GM19467 (cell line): ENCODE data around the gene RASAL3.
"Not testable (repeated sequence)": the region's sequence is repeated elsewhere in the genome, so short reads cannot be mapped to it uniquely, and the experiment has no call there.

ENCODE experiments used
- ATAC-seq: cut with Tn5 transposase; IDR thresholded peaks from one replicate; pipeline ENCODE4 v1.9.1; 2021; ENCODE audit warnings: mild to moderate bottlenecking, moderate library complexity; ENCODE audit not compliant: unreplicated experiment

Gene RASAL3

DNA sequence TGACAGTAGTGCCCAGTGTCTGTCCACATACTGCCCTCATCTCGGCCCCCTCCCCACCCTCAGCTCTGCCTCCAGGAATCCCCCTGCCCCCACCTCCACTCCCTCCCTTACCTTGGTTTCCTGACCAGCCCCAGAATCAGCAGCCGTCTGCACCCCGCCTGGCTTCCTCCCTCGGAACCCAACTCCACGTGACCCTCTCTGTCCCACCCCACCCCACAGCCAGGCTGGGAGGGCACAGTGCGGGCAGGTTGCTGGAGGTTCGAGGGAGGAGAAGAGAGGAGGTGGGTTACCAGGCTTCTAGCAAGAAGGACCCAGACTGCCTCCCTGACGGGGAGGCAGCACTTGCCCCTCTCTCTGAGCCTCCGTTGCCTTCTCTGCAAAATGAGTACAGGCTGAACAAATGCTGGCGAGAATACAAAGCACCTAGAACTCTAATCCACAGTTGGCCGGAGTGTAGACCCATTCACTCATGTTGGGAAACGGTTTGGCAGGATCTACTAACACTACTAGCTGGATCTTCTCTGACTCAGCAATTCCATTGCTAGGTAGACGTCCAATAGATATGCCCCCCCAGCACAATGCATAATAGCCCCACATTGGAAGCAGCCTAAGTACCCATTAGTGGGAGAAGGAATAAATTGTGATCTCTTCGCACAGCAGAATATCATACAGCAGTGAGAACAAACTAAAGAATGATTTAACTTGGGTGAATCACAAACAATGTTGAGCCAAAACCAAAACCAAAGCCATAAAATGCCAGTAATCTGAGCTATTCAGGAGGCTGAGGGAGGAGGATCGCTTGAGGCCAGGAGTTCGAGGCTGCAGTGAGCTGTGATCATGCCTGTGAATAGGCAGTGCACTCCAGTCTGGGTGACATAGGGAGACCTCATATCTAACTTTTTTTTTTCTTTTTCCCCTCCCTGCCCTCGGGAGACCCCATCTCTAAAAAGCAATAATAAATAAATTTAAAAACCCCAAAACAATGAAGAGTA is at the start of gene RASAL3:
Gene RASAL3 (minus strand): TSS at position 151 of the 992 bp plus-strand sequence. CDS start 186 bp downstream, outside the sequence.
- ATAC-seq = no peak

DNA sequence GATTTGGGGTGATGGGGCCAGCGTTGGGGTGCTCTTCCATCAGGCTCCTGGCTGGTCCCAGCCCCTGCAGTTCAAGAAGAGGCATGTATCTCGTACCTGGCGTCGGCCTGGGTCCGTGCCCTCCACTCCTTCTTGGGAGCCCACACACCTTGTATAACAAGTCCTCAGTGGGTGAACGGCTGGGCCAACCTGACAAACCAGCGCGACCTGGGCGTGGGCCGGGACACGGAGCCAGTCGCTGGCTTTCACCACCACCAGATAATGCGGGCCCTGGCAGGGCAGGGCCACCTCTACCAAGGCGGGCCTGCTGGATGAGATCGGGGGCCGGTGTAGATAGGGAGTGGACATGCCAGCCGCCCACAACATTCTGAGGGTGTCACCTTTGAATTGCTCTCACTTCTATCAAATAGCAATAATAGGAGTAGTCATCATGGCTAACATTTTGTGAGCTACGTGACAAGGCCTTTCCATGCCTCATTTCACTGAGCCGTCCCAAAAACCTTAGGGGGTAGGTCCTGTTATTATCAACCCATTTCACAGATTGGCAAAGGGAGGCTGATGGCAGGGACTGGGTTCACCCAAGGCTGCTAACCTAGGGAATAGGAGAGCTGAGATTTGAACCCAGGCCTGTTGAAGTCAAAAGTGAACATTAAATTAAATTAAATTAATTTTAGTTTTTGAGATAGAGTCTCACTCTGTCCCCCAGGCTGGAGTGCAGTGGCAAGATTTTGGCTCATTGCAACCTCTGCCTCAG is 47.5 kb upstream of the RASAL3 start:
- no peak for ATAC-seq

DNA sequence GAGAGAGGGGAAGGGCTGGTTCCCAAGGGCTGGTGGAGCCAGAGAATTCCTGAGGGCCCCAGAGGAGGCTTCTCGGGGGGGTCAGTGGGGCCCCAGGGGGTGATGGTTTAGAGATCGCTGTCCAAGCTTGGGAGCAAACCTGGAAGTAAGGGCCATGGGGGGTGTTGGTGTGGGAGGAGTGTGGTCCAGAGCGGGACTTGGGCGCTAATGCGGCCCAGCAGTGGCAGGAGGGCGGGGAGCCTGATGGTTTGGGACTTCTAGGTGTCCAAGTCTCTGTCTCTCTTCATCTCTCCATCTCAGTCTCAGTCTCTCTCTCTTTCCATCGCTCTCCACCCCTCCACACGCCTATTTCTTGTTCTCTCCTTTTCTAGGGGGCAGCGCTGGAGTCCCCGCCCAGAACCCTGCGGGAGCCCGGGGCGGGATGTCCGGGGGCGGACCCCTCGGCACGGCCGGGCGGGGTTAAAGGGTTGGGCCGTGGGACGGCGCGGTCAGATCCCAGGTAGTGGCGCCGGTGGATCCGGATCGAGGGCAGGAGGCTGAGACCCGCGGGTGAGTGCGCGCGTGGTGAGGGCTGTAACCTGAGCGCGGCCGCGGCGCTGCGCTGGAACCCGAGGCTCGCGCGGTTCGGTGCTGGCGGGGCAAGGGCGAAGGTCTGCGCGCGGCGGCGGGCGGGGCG is 43.8 kb upstream of the RASAL3 start, which contains the start of gene CYP4F22:
Gene CYP4F22 (plus strand): TSS at position 491 of the 676 bp plus-strand sequence. CDS start 16,812 bp downstream, outside the sequence.
- no peak for ATAC-seq

DNA sequence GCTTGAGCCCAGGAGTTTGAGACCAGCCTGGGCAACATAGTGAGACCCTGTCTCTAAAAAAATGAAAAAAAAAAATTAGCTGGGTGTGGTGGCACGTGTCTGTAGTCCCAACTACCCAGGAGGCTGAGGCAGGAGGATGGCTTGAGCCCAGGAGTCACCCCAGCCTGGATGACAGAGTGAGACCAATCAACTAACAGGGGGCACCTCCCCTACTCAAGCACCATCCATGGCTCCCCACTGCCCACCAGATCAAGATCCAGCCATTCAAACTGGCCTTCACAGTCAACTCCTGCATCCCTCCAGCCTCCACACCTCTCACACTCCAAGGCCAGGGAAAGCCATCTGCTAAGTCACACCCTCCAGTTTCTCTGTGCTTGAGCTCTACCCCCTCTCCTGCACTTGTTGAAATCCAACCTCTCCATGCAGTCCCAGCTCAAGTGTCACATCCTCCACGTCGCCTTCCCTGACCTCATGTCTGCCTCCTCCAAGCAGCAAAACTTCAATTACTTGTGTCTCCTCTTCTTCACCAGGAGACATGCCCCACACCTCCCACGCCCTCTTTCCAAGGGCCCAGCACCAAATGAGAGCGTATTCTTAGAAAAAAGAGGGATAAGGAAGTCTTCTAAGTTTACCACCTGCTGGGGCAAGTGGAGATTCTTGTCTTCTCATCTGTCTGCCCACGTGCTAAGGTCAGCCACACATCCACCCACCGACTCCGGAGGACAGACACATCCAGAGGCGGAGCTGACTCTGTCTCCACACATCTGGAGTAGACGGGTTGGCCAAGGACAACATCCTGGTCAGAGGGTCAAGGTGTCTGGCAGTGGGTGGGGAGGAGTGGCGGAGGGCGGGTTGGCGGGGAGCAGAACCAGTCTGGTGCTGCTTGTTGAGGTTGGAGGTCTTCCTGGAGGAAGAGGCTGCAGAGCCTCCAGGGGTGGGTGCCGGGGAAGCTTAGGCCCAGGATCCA is 43.0 kb upstream of the RASAL3 start:
- no peak for ATAC-seq

DNA sequence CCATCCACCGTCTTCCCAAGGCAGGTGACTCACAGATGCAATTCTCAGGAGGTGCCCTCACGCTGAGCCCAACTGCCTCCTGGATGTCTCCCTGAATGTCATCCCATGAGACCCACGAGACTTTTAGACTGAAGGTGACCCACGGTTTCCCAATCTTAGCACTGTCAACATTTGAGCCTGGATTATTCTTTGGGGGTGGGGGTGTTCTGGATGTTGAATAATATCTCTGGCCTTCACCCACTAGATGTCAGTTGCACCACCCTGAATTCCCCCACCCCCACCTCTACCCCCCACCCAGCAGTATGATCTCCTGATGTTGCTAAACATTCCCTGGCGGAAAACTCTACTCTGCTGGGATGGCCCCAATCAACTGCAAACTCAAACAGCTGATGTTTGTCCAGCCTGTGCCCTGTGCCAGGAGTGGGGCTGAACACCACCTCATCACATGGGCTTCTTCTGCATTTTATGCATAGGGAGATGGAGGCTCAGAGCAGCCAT is 41.8 kb upstream of the RASAL3 start:
- ATAC-seq = no peak

DNA sequence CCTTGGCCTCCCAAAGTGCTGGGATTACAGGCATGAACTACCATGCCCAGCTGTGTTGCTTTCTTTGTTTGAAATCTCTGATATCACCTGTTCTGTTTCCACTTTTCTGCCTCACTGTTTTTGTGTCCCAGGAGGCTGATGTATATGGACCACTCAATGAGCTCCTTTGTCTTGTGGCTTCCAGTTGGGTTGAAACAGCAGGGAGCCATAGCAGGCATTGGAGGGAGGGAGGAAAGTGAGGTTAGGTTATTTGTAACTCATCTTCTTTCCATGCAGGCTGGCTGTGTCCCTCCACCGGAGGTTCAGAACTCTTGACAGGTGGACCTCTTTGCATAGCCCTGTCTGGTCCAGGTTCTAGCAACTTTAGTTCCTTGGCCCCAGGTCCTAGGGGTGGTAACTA is 37.9 kb upstream of the RASAL3 start:
- no peak for ATAC-seq

DNA sequence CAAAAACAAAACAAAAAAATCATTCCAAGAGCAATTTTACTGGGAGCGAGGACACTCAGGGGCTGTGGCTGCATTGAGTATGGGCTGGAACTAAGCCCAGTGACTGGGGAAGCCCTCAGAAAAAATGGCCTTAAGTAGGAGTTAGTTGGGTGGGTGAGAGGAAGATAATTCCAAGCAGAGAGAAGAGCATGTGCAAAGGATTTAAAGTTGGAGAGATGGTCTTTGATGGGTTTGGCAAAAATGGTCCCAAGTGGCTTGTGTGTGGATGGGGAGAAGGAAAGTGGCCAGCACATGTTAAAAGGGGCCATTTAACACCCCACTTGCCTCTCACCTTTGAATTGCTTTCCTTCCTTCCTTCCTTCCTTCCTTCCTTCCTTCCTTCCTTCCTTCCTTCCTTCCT is 37.3 kb upstream of the RASAL3 start:
- ATAC-seq = no peak

DNA sequence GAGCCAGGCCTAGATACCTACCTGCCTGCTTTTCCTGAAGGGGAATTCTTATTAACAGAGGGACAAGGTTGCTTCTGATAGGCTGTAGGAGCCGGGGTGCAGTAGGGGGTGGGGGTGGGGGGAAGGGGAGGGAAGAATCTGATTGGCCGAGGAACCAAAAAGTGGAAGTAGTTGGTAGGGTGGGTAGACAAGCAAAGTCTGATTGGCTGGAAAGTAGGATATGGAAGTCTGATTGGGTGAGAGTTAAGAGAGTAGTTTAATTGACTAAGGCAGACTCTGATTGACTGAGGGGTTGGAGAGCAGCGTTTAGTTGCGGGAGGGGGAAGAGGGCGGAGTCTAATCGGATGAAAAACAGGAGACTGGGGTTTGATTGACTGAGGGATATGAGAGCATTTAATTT is 34.6 kb upstream of the RASAL3 start:
- ATAC-seq = no peak

DNA sequence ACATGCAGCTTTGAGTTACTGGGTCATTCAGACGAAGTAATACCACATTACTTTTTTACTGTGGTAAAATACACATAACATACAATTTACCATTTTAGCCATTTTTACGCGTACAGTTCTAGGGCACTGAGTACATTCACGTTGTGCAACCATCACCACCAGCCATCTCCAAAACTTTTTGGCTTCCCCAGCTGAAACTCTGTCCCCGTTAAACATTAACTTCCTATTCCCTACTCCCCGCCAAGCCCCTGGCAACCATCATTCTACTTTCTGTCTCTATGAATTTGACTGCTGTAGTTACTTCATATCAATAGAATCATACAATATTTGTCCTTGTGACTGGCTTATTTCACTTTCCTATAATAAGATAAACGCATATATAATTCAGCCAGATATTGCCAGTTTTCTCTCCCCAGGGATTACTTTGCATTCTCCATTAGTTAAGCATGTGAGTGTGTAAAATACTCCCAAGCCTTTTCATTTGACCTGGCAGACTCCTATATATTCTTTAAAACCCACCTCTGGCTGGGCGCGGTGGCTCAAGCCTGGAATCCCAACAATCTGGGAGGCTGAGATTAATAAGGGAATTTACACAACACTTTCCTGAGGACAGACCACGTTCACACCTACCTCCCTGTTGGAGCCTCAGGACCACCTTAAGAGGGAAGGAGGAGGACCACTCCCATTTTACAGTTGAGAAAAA is 34.0 kb upstream of the RASAL3 start:
- no peak for ATAC-seq

DNA sequence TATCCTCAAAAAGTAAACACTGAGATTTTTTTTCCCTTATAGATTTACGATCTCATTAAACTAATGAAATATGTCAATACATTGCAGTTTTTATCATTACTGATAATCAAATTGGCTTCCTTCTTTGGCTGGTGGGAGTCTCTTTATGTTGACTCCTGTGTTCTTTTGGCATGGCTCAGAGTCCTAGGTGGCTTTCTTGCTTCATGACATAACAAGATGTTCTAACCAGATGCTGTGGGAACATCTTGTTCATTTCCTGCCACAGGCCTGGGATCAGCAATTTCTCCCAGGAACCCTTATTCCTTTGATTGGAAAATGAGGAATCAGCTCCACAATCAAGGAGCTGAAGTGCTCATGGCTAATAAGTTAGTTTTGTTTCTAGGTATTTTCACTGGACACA is 30.8 kb upstream of the RASAL3 start:
- no peak for ATAC-seq

DNA sequence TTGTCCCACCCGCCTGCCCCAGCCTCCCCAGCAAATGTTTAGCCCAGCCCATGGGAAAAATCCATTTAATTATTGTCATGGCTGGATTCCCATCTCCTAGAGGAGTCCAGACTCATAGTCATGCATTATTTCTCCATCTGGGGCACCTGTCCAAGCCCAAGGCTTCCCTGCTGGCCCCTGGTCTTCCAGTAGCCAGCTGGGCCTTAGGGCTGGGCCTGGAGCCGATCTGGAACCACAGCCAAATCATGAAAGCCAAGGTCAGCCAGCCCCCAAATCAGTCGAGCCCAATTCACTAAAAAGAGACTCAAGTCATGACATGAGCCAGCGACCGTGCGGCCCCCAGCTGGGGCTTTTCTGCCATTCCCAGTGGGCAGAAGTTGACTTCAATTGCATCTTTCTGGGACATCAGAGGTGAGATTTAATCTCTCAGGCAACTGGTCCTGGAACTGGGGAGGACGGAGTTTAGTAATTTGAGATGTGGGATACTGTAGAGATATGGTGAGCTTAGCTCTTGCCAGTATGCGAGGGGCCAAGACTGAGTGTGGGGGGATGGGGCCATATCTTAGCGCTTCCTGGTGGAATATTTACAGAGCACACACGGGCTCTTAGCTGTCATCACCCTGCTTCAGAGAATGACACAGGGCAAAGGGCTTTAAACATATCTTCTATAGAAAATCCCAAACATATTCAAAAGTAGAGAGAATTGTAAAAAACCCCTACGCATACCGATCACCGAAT is 24.3 kb upstream of the RASAL3 start:
- no peak for ATAC-seq

DNA sequence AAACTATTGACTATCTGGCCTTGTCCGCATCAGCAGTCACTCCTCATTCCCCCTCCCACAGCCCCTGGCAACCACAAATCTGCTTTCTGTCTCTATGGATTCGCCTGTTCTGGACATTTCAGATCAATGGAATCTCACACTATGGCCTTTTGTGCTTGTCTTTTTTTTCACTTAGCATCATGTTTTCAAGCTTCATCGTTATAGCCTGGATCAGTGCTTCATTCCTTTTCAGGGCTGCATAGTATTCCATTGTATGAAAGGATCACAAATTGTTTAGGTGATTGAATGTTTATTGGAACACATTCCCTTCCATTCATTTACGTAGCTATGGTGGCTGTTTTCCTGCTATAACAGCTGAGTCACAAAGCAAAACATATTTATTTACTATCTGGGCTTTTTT is 22.7 kb upstream of the RASAL3 start:
- no peak for ATAC-seq

DNA sequence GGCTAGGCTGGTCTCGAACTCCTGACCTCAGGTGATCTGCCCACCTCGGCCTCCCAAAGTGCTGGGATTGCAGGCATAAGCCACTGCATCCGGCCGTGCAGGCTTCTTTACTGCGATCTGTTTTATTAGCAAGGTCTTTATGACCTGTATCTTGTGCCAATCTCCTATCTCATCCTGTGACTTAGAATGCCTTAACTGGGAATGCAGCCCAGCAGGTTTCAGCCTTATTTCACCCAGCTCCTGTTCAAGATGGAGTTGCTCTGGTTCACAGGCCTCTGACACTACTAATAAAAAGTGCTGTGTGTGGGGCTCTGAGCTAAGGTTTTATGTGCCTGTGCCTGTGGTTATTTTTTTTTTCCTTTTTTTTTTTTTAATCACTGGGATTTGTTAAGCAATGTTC is 21.4 kb upstream of the RASAL3 start:
- not testable (repeated sequence) for ATAC-seq

DNA sequence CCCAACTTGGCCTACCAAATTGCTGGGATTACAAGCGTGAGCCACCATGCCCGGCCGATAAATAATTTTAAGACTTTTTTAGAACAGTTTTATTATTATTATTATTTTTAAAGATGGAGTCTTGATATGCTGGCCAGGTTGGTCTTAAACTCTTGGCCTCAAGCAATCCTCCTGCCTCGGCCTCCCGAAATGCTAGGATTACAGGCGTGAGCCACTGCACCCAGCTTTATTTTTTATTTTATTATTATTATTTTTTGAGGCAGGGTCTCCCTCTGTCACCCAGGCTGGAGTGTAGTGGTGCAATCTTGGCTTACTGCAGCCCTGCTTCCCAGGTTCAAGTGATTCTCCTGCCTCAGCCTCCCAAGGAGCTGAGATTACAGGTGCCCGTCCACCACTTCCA is 16.7 kb upstream of the RASAL3 start:
- not testable (repeated sequence) for ATAC-seq

DNA sequence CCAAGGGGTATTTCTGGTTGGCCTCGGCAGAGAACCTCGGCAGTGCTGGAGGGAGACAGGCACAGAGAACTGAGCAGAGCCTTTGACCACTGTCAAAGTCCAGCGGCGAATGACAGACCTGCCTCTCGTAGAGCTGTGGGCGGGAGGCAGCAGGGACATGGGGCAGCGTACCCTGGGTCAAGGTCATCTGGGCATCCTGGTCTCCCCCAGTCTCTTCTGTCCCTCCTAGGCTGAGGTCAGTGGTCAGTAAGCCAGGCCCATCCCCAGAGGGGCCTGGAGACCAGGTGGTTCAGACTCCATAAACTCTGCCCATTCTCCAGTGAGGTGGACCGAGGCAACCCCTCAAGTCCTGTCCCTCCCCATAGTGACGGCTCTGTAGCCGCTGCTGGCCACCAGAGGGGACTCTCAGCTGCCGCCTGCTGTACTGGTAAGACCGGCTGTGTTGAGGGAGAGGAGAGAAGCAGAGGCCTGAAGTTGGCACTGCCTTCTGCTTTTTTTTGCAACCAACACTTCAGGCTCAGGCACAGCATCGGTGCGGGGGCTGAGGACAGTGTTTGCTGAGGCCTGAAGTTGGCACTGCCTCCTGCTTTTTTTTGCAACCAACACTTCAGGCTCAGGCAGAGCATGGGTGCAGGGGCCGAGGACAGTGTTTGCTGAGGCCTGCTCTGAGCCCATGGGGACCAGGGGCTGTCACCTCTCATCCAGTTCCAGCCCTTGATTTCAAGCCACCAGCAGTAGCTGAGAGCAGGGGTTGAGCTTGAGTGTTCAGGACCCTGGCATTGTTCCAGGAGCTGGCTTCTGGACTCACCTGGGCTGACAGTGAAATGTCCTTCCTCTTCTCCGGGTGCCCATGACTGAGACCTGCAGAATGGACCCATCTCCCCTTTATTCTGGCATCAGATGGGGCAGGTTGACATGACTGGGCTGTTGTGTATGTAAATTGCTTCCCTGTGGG is 15.3 kb upstream of the RASAL3 start, which contains the start of gene PGLYRP2:
Gene PGLYRP2 (minus strand): TSS at position 111 of the 955 bp plus-strand sequence. CDS start 130 bp downstream, outside the sequence.
- ATAC-seq = no peak

DNA sequence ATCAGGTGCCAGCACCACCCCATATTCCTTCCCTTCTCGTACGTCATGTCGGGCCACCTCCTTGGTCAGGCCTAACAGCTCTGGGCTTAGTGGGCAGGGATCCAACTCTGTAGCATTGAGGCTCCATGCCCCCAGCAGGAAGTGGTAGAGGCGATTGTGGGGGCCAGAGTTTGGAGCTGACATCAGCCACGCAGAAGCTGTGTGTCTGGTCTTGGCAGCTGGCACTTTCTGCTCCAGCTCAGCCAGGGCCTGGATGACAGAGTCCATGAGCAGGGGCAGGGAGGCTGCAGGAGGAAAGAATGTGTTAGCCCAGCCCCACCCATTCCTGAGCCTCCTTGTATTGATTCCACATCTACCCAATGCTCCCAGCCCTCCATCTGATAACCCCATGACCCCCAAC is 12.0 kb upstream of the RASAL3 start:
- no peak for ATAC-seq

DNA sequence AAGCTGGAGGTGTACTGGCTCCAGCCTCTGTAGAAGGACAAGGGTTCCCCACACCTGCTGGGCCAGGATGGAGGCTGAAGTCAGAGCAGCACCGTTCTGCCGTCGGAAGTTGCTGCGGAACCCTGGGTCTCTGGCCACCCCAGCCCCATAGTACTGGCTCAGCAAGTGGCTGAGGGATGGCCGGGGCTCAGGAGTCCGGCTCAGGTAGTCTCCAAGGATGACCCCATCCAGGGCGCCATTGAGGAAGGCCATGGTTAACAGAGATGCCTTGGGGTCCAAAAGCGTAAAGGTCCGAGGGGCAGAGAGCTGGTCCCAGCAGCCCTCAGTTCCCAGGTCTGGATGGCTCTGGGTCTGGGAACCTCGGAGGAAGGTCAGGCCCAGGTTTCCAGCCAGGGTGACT is 11.3 kb upstream of the RASAL3 start:
- ATAC-seq = no peak
